T-helper 22 cell (primary cell): Measurements from ENCODE around the gene ANKS1B.
"Not testable (repeated sequence)": the region's sequence is repeated elsewhere in the genome, so short reads cannot be mapped to it uniquely, and the experiment has no call there.

Source experiments
- DNase-seq: peaks from one replicate; pipeline ENCODE4 v3.0.0-alpha.2; 2020; ENCODE audit warnings: low read depth

Gene ANKS1B

DNA sequence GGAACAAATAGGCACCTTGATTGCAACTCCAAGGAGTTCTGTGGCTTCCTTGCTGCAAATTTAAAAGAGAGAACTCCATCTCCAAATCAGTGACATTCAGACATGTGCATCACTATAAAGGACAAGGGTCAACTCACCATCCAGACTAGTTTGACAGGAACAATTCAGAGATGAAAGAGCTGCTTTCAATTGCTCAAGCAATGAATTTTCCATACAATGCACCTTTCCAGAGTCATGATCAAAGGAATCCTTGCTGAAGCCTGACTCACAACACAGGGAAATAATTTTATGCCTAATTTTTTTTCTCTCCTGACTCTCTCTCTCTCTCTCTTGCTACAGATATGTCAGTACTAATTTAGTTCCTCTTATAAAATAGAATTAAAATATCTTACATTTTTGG is 717.7 kb downstream of the ANKS1B start:
- DNase-seq: no peak

GRCh38 chr12:99265648-99266047 is 719.1 kb downstream of the ANKS1B start:
- DNase-seq: no peak

GRCh38 chr12:99261256-99261655 is 723.5 kb downstream of the ANKS1B start:
- no peak for DNase-seq

GRCh38 chr12:99260456-99260996 is 724.2 kb downstream of the ANKS1B start:
- no peak for DNase-seq

- no peak for DNase-seq
Measured at GRCh38 chr12:99259040-99259934, 725.4 kb downstream of the ANKS1B start.

DNA sequence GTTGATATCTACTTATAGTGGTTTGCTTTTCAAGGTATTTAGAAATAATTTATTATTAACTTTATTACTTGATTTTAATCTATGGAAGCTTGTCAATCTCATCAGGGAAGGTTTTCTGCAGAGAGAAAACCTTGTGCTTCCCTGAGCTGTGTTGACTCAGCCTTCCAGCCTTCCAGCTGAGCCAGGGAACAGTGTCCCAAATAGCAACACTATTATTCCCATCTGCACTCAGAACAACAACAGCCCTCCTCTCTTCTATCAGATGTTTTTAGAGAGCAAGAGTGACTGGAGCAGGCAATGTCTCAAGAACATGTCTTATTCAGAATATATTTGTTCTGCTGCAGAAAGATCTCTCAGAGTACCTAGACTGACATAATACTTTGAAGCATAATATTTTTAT is 727.1 kb downstream of the ANKS1B start:
- DNase-seq: no peak

DNA sequence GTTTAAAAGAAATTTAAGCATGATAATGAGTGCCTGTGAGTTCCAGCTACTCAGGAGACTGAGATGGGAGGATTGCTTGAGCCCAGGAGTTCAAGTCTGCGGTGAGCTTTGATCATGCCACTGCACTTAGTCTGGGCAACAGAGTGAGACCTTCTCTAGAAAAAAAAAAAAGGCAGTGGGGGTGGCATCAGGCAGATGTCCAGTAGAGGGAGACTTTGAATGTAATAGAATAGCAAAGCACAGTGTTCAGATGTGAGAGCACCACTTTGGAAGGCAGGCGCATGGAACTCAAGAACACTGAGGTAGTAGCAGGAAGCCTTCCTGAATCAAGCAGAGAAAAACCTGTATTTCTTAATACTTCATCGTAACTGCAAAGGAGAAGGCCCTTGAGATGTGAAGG is 731.7 kb downstream of the ANKS1B start:
- no peak for DNase-seq

GRCh38 chr12:99250091-99250490 is 734.6 kb downstream of the ANKS1B start:
- DNase-seq: no peak

DNA sequence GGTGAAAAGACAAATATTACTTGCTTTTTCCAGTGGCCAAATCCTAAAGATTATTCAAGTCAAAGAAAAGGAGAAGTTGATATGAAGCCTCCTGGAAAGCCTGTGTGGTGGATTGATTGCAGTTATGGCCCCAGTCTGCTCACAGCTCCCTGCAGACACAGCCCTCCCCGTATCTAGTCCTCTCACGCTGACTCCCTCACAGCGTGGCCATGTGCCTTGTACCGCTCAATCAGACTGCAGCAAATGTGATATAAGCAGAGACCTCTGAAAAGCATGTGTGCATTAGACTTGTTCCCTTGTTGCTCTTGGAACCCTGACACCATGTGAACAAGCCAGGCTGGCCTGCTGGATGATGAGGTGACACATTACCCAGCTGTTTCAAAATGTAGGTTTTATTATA is 735.2 kb downstream of the ANKS1B start:
- DNase-seq: no peak

- DNase-seq: not testable (repeated sequence)
Measured at GRCh38 chr12:99237907-99238538, 746.7 kb downstream of the ANKS1B start.

- no peak for DNase-seq
Measured at GRCh38 chr12:99235381-99235780, 749.4 kb downstream of the ANKS1B start.

- no peak for DNase-seq
Measured at GRCh38 chr12:99234702-99235101, 750.0 kb downstream of the ANKS1B start.

- DNase-seq: no peak
Measured at GRCh38 chr12:99232324-99232723, 752.4 kb downstream of the ANKS1B start.

GRCh38 chr12:99231031-99231430 is 753.7 kb downstream of the ANKS1B start:
- DNase-seq: no peak

DNA sequence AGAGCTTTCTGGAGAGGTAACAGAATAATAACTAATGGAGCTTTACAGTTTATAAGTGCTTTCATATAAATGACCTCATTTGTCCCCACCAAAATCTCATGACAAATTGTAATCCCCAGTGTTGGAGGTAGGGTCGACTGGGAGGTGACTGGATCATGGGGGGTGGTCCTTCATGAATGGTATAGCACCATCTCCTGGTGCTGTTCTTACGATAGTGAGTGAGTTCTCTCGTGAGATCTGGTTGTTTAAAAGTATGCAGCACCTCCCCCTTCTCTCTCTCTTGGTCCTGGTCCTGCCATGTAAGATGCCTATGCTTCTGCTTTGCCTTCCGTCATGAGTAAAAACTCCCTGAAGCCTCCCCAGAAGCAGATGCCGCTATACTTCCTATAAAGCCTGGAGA is 760.5 kb downstream of the ANKS1B start:
- no peak for DNase-seq

DNA sequence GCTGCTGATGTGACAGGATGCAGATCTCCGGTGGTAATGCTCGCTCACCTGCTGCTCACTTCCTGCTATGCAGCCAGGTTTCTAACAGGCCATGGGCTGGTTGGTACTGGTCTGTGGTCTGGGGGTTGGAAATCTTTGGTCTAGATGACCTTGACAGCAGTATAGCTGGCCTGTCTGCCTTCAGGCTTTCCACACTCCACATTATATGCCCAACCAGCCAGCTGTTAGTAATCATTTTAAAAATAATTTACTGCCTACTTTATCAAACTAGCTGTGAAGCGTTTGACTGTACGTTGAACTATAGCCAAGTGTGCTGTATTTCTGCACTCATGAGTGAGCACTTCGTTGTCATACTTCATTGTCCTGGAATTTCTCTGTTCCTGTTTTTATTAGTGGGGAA is 761.2 kb downstream of the ANKS1B start:
- no peak for DNase-seq

GRCh38 chr12:99213047-99213446 is 771.7 kb downstream of the ANKS1B start:
- no peak for DNase-seq

DNA sequence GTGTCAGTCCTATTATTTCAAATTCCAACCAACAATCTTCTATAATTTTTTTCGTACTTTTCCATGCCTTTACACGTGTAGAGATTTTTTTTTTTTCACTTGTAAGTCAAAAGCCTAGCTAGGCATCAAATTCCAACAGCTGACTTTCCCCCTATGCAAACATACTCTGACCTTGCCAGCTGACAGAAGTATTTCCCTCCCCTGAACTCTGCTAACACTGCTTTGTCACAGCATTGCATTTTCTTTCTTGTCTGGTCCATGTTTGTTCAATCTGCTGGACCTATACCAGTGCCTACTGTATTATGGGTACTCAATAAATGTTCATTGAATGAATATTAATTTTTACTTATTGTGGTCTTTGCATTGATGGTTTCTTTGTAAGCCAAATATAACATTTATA is 772.5 kb downstream of the ANKS1B start:
- DNase-seq: no peak

DNA sequence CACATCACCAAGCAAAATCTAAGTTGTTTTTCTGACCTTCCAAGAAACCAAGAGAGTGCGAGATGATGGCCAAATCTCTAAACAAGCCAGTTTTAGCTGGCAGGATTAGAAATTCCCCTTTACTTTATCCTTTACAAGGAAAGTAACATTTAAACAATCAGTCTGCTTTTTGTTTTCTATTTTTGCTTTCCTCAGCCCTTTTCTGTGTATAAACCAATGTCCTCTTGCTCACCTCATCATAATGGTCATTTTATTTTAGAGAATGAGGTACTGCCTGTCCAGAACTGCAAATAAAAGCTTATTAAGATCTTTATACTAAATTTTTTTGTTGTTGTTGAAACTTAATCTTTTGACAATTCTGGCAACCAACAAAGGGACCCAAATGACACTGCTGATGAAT is 779.6 kb downstream of the ANKS1B start:
- DNase-seq: no peak

DNA sequence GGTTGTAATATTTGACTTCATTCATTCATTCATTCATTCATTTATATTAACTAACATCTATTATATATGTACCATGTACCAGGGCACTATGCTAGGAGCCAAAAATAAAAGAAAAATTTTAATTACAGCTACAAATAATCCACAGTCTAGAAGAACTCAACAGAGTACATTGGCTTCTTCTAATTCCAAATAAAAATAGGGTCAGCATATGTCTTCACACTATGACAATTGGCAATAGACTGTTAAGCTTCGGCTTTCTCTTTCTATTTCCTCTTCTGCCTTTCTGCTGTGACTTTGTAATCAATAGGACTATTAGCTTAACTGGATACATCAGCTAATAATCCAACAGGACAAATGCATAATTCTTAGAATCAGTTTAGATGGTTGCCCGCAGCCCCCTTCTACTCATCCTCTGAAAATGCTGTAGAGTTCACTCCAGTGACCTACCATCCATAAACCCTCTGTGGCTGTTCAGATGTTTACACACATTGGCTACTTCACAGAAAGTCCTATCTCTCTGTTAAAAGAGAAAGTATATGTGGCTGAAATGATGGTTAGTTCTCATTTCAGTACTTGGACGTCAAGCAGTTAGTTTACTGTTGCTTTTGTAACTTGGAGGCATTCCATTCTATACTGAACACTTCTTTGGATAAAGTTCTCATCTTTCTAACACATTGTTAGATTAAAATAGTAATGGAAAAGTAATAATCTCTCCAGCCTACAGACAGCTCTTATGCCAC is 782.7 kb downstream of the ANKS1B start:
- no peak for DNase-seq

DNA sequence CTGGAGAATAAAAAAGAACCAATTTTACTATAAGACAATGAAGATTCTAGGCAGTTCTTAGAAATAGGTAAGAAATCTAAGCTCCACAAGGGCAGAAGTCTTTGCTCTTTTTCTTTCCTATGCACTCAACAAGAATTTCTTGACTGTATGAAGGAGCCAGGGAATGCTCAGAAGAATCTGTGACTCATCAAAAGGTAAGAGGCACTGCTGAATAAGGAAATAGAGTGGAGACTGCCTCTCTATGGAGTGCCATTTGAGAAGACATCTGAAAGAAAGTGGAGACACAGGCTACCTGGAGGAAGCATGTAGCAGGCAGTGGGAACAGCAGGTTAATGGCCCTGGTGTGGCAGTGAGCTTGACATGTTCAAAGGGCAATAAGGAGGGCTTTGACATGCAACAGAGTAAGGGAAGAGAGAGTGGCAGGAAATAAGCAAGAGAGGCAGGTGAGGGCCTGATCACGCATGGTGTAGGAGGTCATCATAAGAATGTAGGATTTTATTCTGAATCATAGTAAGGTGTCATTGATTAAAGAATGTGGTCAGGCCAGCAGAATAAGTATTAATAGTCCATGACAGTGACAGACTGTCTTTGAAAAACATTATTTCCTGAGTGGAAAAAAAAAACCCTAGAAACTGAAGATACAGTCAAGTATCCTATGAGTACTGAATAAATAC is 783.9 kb downstream of the ANKS1B start:
- no peak for DNase-seq

- DNase-seq: no peak
Measured at GRCh38 chr12:99195474-99195873, 789.3 kb downstream of the ANKS1B start.
